Inflammatory macrophage treated with lipopolysaccharide for 4 hours (primary cell): ENCODE measurements around the gene BICD1.
A peak's percentile ranks its signal among the peaks of the same experiment; 100 is the strongest.
"Not testable (repeated sequence)": the region's sequence is repeated elsewhere in the genome, so short reads cannot be mapped to it uniquely, and the experiment has no call there.

Experiments
- DNase-seq: peaks from one replicate; pipeline ENCODE4 v3.0.0-alpha.2; 2020

The BICD1 gene

GRCh38 chr12:32196250-32197198 is 89.9 kb downstream of the BICD1 start:
- no peak for DNase-seq

GRCh38 chr12:32197421-32197820 is 90.8 kb downstream of the BICD1 start:
- DNase-seq: no peak

GRCh38 chr12:32198555-32198954 is 91.9 kb downstream of the BICD1 start:
- no peak for DNase-seq

- no peak for DNase-seq
Observed at GRCh38 chr12:32201096-32201495, 94.4 kb downstream of the BICD1 start.

- no peak for DNase-seq
Observed at GRCh38 chr12:32201976-32202375, 95.3 kb downstream of the BICD1 start.

- no peak for DNase-seq
Observed at GRCh38 chr12:32205731-32206130, 99.1 kb downstream of the BICD1 start.

- DNase-seq: no peak
Observed at GRCh38 chr12:32208355-32208754, 101.7 kb downstream of the BICD1 start.

GRCh38 chr12:32211066-32211899 is 104.6 kb downstream of the BICD1 start:
- DNase-seq: peak; percentile 47

- DNase-seq: no peak
Observed at GRCh38 chr12:32211900-32212156, 105.2 kb downstream of the BICD1 start.

- DNase-seq: no peak
Observed at GRCh38 chr12:32214723-32215122, 108.1 kb downstream of the BICD1 start.

- peak; percentile 81 for DNase-seq
Observed at GRCh38 chr12:32217354-32218310, 111.0 kb downstream of the BICD1 start.

- no peak for DNase-seq
Observed at GRCh38 chr12:32223941-32224340, 117.3 kb downstream of the BICD1 start.

GRCh38 chr12:32226768-32227167 is 120.1 kb downstream of the BICD1 start:
- no peak for DNase-seq

- no peak for DNase-seq
Observed at GRCh38 chr12:32229971-32230612, 123.4 kb downstream of the BICD1 start.

GRCh38 chr12:32230613-32230993 is 124.0 kb downstream of the BICD1 start:
- DNase-seq: no peak

- not testable (repeated sequence) for DNase-seq
Observed at GRCh38 chr12:32231361-32231760, 124.7 kb downstream of the BICD1 start.

- DNase-seq: no peak
Observed at GRCh38 chr12:32233568-32233967, 126.9 kb downstream of the BICD1 start.

GRCh38 chr12:32235251-32235650 is 128.6 kb downstream of the BICD1 start:
- DNase-seq: no peak

GRCh38 chr12:32240162-32240561 is 133.5 kb downstream of the BICD1 start:
- no peak for DNase-seq

- no peak for DNase-seq
Observed at GRCh38 chr12:32240831-32241230, 134.2 kb downstream of the BICD1 start.

- no peak for DNase-seq
Observed at GRCh38 chr12:32242641-32243040, 136.0 kb downstream of the BICD1 start.

GRCh38 chr12:32248441-32249140 is 141.9 kb downstream of the BICD1 start:
- DNase-seq: no peak
